Measurements from ENCODE around the gene RMI2.
"Not testable (repeated sequence)": the region's sequence is repeated elsewhere in the genome, so short reads cannot be mapped to it uniquely, and the experiment has no call there.

Gene RMI2

DNA sequence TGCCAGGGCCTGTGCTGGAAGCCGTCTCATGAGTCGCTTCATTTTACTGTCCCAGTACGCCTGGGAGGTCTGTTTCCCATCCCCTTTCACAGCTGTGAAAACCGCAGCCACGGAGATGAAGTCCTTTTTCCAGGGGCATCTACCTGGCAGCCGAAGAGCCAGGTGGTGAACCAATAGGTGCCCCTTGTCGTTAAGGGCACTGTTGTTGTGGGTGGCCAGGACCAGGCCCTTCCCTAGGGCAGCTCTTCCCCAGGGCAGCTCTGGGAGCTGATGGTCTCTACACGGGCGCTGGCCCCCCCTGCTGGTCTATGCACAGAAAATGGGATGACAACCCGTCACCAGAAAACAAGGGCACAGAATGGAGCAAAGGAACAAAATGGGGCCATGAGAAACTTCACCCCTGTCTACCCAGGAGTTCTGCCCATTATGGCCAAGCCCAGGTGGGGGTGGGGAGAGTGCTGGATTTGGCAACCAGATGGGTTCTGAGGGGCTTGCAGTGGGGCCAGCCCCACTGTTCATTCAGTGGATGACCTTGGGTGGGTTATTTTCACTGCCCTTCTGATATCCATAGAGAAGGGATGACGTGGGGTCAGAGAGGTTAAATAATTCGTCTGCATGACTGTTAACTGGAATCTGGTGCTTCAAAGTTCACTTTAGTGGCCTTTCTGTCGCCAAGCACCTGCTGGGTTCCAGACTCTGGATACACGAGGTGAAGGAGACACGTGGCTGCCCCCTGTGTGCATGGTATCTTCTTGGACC lies 11.5 kb downstream of the RMI2 start:
- no peak for DNase-seq

DNA sequence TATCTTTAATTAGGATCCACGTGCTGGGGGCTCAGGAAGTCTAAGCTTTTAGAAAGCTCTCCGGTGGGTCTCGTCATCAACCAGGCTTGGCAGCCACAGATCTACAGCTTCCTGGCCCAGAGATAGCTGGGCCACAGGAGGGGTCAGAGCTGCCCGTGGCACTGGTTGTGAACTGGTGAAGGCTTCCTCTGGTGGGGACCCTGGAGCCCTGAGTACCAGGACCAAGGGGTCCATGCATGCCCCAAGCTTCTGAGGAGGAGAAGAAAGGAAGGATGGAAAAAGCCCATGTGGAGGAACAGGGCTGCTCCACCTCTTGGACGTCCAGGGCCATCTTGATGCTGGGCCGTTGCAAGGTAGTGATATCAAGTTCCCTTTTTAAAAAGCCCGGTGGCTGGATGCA lies 13.3 kb downstream of the RMI2 start:
- no peak for DNase-seq

- no peak for DNase-seq
Observed at GRCh38 chr16:11359370-11359769, 14.1 kb downstream of the RMI2 start.

- DNase-seq, result no peak
Observed at GRCh38 chr16:11360641-11361373, 15.5 kb downstream of the RMI2 start.

- DNase-seq, result no peak
Observed at GRCh38 chr16:11361701-11362451, 16.6 kb downstream of the RMI2 start.

DNA sequence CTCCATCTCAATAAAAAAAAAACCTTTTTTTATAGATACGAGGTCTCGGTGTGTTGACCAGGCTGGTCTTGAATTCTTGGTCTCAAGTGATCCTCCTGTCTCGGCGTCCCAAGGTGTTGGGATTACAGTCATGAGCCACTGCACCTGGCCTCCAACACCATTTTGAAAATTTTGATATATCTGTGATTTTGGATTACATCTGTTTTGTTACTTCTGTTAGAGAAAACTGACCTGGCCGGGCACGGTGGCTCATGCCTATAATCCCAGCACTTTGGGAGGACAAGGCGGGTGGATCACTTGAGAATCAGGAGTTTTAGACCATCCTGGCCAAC lies 18.6 kb downstream of the RMI2 start:
- DNase-seq, result no peak

DNA sequence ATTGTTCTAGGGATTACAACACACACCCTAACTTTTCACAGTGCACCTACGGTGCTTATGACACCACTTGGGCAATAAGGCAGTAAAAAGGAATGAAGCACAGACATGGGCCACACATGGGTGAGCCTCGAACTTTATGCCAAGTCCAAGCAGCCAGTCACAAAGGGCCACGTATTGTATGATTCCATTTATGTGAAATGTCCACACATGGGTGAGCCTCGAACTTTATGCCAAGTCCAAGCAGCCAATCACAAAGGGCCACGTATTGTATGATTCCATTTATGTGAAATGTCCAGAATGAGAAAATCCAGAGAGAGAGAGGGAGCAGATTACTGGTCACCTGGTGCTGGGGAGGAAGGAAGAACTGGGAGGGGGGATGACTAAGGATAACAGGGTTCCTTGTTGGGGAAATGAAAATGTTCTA lies 22.2 kb downstream of the RMI2 start:
- DNase-seq, result no peak

DNA sequence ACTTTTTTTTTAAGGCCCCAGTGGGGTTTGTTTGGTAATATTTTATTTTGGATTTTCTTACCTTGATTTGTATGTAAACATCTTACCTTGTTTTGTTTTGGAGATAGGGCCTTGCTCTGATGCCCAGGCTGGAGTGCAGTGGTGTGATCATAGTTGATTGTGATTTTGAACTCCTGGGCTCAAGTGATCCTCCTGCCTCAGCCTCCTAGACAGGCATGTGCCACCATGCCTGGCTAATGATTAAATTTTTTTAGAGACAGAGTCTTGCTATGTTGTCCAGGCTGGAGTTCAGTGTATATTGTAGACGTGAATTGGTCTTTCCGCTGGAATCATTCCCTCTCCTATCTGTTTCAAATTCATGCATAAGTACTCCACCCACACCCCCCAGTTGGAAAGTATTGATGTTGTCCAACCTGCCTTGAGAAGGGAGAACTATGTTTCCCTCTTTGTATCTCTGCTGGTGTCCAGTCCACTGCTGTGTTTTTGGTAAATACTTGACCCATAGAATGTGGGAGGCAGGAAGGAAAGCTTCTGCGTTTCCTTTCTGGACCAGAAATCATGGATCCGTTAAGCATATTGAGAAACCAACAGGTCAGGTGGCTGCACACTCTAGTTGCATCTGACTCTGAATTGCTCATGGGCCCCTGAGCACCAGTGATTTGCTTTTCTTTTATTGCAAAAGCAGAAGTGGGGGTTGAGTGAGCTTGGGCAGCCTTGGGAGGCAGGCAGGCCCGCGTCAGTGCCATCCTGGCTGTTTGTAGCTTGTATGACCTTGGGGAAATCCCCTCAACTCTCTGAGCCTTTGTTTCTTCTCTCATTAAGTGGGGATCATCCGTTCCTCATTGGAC lies 25.0 kb downstream of the RMI2 start:
- no peak for DNase-seq

DNA sequence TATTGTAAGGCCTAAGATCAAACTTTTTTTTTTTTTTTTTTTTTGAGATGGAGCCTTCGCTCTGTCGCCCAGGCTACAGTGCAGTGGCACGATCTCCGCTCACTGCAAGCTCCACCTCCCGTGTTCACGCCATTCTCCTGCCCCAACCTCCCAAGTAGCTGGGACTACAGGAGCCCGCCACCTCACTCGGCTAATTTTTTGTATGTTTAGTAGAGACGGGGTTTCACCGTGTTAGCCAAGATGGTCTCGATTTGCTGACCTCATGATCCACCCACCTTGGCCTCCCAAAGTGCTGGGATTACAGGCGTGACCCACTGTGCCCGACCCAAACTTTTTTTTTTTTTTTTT lies 25.6 kb downstream of the RMI2 start:
- not testable (repeated sequence) for DNase-seq

DNA sequence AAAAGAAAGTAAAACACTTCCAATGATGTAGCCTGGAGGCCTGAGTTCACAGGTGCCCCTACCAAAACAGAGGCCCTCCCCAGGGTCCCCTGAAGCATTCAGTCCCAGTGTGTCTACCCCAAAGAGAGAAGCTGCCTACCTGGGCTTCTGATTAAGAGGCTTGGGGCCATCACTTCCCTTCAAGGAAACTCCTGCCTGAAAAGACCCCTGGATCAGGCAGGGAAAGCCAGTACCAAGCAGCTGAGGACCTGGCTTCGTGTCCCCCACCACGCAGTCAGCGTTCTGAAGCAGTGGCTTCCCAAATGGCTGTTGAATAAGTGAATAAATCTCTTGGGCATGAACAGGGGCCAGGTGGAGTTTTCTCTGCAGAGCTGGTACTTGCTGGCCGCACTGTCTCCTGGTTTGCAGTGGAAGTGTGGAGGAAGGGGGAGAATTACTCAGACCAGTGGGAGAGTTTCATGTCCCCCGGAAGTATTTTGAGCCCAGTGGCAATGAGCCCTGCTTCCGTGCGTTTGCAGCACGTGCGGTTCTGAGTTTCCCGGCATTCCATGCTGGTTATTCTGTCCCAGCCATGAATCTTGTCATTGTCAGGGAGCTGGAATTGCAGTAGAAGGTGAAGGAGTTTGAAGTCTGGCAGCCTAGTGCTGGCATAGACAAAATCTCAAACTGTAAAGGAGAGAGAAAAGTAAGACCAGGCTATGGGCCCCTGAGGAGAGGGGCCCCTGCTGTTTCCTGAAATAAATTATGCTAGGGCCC lies 27.0 kb downstream of the RMI2 start:
- DNase-seq, result no peak

- DNase-seq, result no peak
Observed at GRCh38 chr16:11372829-11373306, 27.6 kb downstream of the RMI2 start.

DNA sequence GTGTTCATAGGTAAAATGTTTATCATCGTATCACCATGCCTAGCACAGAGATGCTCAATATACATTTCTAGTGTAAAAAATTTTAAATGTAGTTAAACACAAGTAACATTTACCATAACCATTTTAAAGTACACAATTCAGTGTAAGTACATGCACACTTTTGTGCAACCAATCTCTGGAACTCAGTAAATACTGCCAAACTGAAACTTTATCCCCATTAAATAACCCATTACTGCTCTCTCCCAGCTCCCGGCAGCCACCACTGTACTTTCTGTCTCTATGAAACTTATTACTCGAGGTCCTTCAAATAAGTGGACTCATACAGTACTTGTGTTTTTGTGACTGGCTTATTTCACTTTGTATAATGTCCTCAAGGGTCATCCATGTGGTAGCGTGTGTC lies 29.0 kb downstream of the RMI2 start:
- no peak for DNase-seq

DNA sequence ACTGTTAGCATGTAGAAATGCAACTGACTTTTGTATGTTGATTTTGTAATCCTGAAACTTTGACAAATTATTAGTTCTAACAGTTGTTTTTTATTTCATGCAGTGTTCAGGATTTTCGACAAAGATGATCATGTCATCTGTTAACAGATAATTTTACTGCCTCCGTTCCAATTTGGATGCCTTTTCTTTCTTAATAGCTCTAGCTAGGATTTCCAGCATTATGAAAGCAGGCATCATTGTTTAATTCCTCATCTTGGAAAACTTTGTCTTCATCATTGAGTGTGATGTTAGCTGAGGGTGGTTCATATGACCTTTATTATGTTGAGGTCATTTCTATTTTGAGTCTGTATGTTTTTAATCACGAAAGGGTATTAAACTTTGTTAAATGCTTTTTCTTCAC lies 31.9 kb downstream of the RMI2 start:
- no peak for DNase-seq

DNA sequence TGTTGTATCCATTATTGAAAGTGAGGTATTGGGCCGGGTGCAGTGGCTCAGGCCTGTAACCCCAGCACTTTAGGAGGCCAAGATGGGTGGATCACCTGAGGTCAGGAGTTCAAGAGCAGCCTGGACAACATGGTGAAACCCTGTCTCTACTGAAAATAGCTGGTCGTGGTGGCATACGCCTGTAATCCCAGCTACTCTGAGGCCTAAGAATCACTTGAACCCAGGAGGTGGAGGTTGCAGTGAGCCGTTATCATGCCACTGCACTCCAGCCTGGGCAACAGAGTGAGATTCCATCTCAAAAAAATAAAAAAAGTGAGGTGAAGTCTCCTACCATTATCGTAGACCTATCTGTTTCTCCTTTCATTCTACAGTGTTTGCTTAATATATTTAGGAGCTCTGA lies 33.7 kb downstream of the RMI2 start:
- not testable (repeated sequence) for DNase-seq

- no peak for DNase-seq
Observed at GRCh38 chr16:11379420-11379819, 34.2 kb downstream of the RMI2 start.

DNA sequence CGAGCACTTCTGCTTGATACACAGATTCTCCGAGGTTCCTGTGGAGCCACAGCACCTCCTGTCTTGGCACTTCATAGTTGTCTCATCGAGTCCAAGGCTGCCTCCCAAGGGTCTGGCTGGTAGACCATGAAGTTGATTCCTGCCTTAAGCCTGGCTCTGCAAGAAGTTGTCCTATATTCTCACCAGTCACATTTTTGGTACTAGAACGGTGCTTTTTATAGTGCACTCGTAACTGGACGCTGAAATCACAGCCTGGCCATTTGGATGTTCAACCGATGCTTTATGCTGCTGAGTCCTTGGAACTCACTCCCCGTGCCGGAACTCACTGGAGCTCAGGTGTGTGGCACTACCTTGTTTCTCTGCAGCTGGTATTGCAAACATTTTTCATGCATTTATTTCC lies 35.6 kb downstream of the RMI2 start:
- no peak for DNase-seq

DNA sequence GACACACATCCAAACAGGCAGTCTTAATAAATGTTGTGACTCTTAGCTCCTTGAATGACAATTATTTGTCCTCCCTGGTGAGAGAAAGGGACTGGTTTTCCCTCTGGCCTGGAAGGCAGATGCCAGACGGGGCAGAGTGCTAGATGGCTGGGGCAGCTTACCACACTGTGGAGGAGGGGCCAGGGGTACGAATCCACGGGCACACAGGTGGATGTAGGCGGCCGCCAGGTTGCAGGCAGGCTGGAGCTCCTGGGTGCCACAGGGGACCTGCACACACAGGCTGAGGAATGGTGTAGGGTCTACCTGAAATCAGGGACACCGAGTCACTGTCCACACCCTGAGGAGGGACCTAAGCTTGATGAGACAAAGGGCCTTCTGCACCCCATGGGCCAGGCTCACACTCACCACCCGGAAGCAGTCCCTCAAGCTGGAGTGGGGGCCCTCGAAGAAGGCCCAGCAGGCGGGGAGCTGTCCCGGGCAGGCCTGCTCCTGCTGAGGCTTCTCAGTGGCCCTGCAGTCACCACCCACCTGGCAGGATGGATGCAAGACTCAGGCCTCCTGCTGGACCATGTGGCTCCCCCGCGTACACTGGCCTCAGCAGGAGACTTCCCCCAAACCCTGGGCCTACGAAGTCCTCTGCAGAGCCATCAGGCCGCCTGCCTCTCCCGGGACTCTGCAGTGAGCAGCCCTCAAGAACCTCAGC lies 38.4 kb downstream of the RMI2 start:
- no peak for DNase-seq

- no peak for DNase-seq
Observed at GRCh38 chr16:11384184-11384955, 39.1 kb downstream of the RMI2 start.

DNA sequence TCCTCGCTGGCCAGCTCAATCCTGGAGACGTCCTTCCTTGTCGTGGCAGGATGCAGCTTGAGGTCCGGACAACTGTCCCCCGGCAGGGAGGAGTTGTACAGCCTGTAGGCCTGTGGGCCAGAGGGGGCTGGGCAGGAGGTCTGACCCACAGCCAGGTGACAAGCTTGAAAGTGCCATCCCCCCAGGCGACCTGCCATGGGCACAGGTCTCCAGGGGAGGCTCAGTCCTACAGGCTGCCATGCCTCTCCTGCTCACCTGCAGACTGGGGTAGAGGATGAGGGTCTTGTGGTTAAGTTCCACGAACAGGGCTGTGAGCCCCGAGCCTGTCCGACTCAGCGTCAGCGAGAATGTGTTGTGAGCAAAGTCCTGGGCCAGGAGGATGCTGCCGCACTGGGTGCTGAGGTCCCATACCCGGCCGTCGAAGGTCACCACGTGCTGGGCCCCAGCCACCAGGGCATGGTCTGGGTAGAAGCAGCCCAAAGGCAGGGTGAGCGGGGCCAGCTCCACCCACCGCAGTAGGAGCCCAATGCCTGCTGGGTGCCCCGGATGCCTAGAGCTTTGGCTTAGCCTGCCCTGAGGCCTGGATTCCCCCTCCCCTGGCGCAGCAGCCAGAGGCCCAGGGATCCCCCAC lies 39.8 kb downstream of the RMI2 start:
- DNase-seq, result no peak

DNA sequence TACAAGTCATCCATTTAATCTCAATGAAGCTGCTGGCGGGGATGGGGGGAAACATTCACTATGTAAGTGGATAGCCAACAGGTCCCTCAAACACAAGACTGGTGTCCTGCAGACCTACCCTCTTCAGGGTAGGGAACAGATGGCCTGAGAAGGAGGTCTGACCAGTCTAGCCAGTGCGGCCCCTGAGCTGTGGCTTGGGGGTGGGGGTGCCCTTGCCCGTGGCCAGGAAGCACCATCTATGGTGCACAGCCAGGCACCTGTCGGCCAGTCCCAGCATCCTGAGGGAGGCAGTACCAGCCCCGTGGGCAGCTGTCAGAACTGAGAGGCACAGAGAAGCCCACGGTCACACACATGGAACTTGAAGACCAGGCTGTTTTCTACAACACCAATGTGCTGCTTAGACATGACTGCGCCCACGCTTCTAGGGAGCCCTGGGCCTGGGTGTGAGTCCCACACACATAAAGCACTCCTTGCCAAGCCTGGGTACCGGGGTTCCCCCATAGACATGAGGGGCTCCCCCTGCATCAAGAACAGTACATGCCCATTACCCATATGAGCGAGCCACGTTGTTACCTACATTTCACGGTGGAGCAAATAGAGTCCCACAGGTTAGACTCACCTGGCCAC lies 40.9 kb downstream of the RMI2 start:
- DNase-seq, result no peak

Measured in left hindlimb (tissue), 1 donor.